AG04450 (cell line): ENCODE results near the gene GPR156. TPM values are rescaled to one million over a fixed set of nuclear protein-coding genes. Genes with fewer than 3 reads are reported as not detected.

Experiments used
- CTCF ChIA-PET: fragments of 300-600, 350-600 bp; formaldehyde crosslinking; extraction: SDS; loops from one replicate; lab custom pipeline; 2022; ENCODE audit warnings: antibody characterized with exemption, inconsistent platforms; lab: Charles Lee
- POLR2A ChIA-PET: fragments of 350-600 bp; formaldehyde crosslinking; extraction: SDS; loops from one replicate; lab custom pipeline; 2021; ENCODE audit warnings: antibody characterized with exemption, inconsistent platforms; lab: Yijun Ruan, JAX
- DNase-seq: peaks from one replicate; pipeline ENCODE4 v3.0.0-alpha.2; 2011; ENCODE audit warnings: low read depth, low spot score
- H3K27ac ChIP-seq: one replicate; pipeline ENCODE4 v1.5.1; 2012; ENCODE audit warnings: low read depth, low read length, control low read depth
- H3K27me3 ChIP-seq: one replicate; pipeline ENCODE4 v1.6.0; 2012; ENCODE audit warnings: low read length; ENCODE audit not compliant: control insufficient read depth, insufficient read depth
- H3K4me3 ChIP-seq: 2 replicates; pipeline ENCODE4 v1.5.1; 2011; ENCODE audit warnings: mild to moderate bottlenecking, low read depth, low read length, control low read depth
- H3K9me3 ChIP-seq: 2 replicates; pipeline ENCODE4 v1.5.1; 2012; ENCODE audit warnings: low read length; ENCODE audit not compliant: control insufficient read depth, insufficient read depth
- polyA plus RNA-seq: library from polyadenylated mRNA; depleted of rRNA; stranded (reverse); fragments of >200 nt; gene quantifications from 2 replicates; pipeline ENCODE4 v1.2.3, GENCODE V29; 2011
- TF ChIP-seq, protein P1 (sequence below): IDR thresholded peaks from 2 replicates; pipeline ENCODE4 v1.5.1; 2011; ENCODE audit warnings: low read depth, low read length, control low read depth, inconsistent platforms

GPR156 gene
- polyA plus RNA-seq, 1 experiment: 0.22 TPM

DNA sequence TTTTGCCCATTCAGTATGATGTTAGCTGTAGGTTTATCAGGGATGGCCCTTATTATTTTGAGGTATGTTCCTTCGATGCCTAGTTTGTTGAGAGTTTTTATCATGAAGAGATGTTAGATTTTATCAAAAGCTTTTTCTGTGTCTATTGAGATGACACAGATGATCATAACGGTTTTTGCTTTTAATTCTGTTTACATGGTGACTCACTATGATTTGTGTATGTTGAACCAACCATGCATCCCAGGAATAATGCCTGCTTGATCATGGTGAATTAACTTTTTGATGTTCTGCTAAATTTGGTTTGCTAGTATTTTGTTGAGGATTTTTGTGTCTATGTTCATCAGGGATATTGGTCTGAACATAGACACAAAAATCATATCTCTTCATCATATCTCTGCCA, 8.3 kb downstream of the GPR156 start:
- TF ChIP-seq, protein P1, sequence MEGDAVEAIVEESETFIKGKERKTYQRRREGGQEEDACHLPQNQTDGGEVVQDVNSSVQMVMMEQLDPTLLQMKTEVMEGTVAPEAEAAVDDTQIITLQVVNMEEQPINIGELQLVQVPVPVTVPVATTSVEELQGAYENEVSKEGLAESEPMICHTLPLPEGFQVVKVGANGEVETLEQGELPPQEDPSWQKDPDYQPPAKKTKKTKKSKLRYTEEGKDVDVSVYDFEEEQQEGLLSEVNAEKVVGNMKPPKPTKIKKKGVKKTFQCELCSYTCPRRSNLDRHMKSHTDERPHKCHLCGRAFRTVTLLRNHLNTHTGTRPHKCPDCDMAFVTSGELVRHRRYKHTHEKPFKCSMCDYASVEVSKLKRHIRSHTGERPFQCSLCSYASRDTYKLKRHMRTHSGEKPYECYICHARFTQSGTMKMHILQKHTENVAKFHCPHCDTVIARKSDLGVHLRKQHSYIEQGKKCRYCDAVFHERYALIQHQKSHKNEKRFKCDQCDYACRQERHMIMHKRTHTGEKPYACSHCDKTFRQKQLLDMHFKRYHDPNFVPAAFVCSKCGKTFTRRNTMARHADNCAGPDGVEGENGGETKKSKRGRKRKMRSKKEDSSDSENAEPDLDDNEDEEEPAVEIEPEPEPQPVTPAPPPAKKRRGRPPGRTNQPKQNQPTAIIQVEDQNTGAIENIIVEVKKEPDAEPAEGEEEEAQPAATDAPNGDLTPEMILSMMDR: no peak
- H3K27ac ChIP-seq: no peak overlapping the region
- peaks cover 2% of the 10 kb centered on the region for H3K27me3 ChIP-seq
- no peak overlapping the region for H3K4me3 ChIP-seq
- H3K9me3 ChIP-seq: no peaks in the 10 kb centered on the region
- DNase-seq: no peak
- POLR2A ChIA-PET: no interaction called here
- CTCF ChIA-PET: no interaction called here

DNA sequence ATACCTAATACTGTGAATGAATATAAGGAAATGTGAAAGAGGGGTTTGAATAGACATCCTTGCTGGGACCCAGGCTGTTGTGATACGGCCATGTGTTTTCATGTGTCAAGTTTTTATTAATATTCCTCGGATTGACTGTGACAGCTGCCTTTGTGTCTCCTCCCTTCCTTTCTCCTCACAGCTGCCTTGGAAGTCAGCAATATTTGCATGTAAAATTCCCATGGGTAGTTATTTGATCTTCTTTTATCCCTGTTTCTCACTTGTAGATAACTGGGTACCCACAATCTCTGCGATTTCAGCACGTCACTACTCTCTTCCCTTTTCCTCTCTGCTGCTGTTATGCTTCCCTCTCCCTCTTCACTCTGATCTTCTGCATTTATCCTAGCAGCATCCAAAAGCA, 9.4 kb downstream of the GPR156 start:
- ChIA-PET CTCF (no interaction called here), POLR2A (no interaction called here)
- Histone ChIP-seq H3K9me3 (no peaks in the 10 kb centered on the region), H3K27ac (no peak overlapping the region), H3K4me3 (no peak overlapping the region), H3K27me3 (peaks cover 2% of the 10 kb centered on the region)
- no peak for DNase-seq
- TF ChIP-seq, protein P1: no peak

DNA sequence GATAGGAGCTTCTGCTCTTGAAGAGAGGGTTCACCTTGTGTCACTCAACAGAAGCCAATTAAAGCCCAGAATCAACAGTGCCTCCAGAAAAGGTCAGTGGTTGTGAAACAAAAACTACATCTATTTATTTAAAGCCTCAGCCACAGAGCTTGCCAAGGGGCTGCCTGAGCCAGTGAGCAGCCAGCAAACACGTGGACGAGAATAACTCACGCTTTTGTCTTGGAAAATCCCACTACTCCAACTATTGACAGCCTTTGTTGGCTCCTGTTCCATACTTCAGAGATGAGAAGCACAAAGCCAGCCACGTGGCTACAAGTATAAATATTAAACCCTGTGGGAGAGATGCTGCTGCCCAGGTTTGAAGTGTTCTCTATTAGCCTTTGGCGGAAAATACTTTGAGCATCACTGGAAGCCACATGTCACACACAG, 10.3 kb downstream of the GPR156 start:
- POLR2A ChIA-PET: interaction anchor here (0.9 kb wide), 1 partner anchor 74 kb away, joined by 3 read pairs; the partner anchor contains the start of gene LRRC58
- Histone ChIP-seq H3K27me3 (peaks cover 2% of the 10 kb centered on the region), H3K4me3 (no peak overlapping the region), H3K9me3 (no peaks in the 10 kb centered on the region), H3K27ac (no peak overlapping the region)
- CTCF ChIA-PET: no interaction called here
- TF ChIP-seq, protein P1: no peak
- peak; percentile 2 for DNase-seq

DNA sequence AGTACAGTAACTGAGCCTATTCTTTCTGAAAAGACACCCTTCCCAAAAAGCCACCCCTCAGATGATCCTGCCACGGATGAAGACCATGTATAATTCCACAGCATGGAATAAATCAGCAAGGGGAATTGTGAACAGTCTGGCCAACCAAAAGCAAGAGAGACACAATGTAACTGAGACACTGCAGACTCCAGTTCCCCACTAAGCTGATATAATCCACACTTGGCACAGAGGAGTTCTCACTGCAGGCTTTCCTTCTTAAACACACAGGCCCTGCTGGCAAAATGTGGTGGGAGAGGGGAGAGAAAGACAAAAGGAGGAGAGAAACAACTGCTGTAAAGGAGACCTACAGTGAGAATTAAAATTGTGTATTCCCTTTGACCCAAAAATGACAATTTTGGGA, 12.7 kb downstream of the GPR156 start:
- TF ChIP-seq, protein P1: no peak
- H3K9me3 ChIP-seq: no peaks in the 10 kb centered on the region
- ChIA-PET CTCF (no interaction called here), POLR2A (no interaction called here)
- H3K4me3 ChIP-seq: no peak overlapping the region
- DNase-seq: no peak
- H3K27ac ChIP-seq: no peak overlapping the region
- no peaks in the 10 kb centered on the region for H3K27me3 ChIP-seq

DNA sequence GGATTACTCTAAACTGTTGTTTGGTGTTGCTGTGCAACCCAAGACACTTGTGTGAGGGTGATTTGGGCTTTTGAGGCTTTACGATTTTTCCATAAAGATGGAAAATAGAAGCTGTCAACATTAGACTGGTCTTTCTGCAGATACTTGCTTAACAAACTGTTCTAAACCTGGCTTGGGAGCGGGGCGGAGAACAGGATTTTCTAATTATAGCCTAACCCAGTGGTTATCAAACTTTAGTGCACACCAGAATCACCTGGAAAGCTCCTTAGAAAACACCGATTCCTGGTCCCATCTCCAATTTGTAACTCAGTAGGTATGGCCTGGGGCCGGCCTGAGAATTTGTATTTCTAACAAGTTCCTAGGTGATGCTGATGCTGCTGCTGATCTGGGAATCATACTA, 19.0 kb downstream of the GPR156 start:
- H3K9me3 ChIP-seq: no peaks in the 10 kb centered on the region
- no peak overlapping the region for H3K27ac ChIP-seq
- H3K27me3 ChIP-seq: peaks cover 3% of the 10 kb centered on the region
- no peak for DNase-seq
- POLR2A ChIA-PET: no interaction called here
- TF ChIP-seq, protein P1: no peak
- CTCF ChIA-PET: interaction anchor here (1.5 kb wide), 1 partner anchor 293 kb away, joined by 3 read pairs; no protein-coding TSS in a partner anchor
- H3K4me3 ChIP-seq: no peak overlapping the region
